Activated CD8-positive, alpha-beta memory T cell treated with anti-CD3 and anti-CD28 coated beads, Interleukin-2, amount 10 ng/mL, durations not matched to agents 7 days and 5 days (primary cell): ENCODE measurements around the gene NADK. TPM values are rescaled to one million over a fixed set of nuclear protein-coding genes. Genes with fewer than 3 reads are reported as not detected.
A peak's percentile ranks its signal among the peaks of the same experiment; 100 is the strongest.

Experiments
- ATAC-seq: fragments of 150-1000 bp; cut with Tn5 transposase; one replicate; pipeline ENCODE4 v1.10.0; 2021; ENCODE audit warnings: moderate library complexity
- CTCF ChIA-PET: fragments of 350-600 bp; sonication (Branson Sonifier 250); formaldehyde crosslinking; loops from one replicate; lab custom pipeline; 2021; ENCODE audit warnings: antibody characterized with exemption; lab: Charles Lee
- DNase-seq: peaks from one replicate; pipeline ENCODE4 v3.0.0-alpha.2; 2020
- H3K27ac Mint-ChIP-seq: one replicate; pipeline ENCODE4 v1.8.0; 2021; ENCODE audit warnings: mild to moderate bottlenecking, mixed read lengths
- H3K27me3 Mint-ChIP-seq: one replicate; pipeline ENCODE4 v1.8.0; 2021; ENCODE audit warnings: mixed read lengths
- H3K36me3 Mint-ChIP-seq: one replicate; pipeline ENCODE4 v1.8.0; 2021; ENCODE audit warnings: mild to moderate bottlenecking, mixed read lengths
- H3K4me1 Mint-ChIP-seq: one replicate; pipeline ENCODE4 v1.8.0; 2021; ENCODE audit warnings: mixed read lengths
- H3K4me3 Mint-ChIP-seq: one replicate; pipeline ENCODE4 v1.8.0; 2021; ENCODE audit warnings: mild to moderate bottlenecking, moderate library complexity, mixed read lengths
- H3K9me3 Mint-ChIP-seq: one replicate; pipeline ENCODE4 v1.8.0; 2022; ENCODE audit warnings: low read depth, mixed read lengths
- total RNA-seq, 2 experiments: library from RNA; stranded (reverse); gene quantifications; one replicate each; pipeline ENCODE4 v1.2.3, GENCODE V29; 2021

NADK gene
- total RNA-seq, 2 experiments from 2014 or later, result 97.9 to 100 TPM

- Mint-ChIP-seq H3K27ac (peak overlapping the region; percentile 49), H3K4me1 (peaks cover 29% of the 10 kb centered on the region), H3K27me3 (no peaks in the 10 kb centered on the region), H3K4me3 (no peak overlapping the region), H3K9me3 (no peaks in the 10 kb centered on the region), H3K36me3 (peaks cover 46% of the 10 kb centered on the region)
- no peak for DNase-seq
- ATAC-seq, result no peak
- CTCF ChIA-PET, result interaction anchor here (1.2 kb wide), 1 partner anchor 105 kb away, joined by 3 read pairs; no protein-coding TSS in a partner anchor
These were observed 21.4 kb upstream of the NADK start for GRCh38 chr1:1799716-1800115.

GRCh38 chr1:1797731-1798341, 19.6 kb upstream of the NADK start:
- H3K4me3 Mint-ChIP-seq, result no peak overlapping the region
- ATAC-seq (no peak), DNase-seq (no peak)
- H3K27me3 Mint-ChIP-seq, result no peaks in the 10 kb centered on the region
- CTCF ChIA-PET, result interaction anchor here (0.9 kb wide), 1 partner anchor 9 kb away, joined by 3 read pairs; no protein-coding TSS in a partner anchor
- peak overlapping the region; percentile 65 for H3K27ac Mint-ChIP-seq
- H3K4me1 Mint-ChIP-seq, result peaks cover 29% of the 10 kb centered on the region
- H3K36me3 Mint-ChIP-seq, result peaks cover 48% of the 10 kb centered on the region
- no peaks in the 10 kb centered on the region for H3K9me3 Mint-ChIP-seq

- Mint-ChIP-seq H3K27me3 (no peaks in the 10 kb centered on the region), H3K36me3 (peaks cover 47% of the 10 kb centered on the region), H3K9me3 (no peaks in the 10 kb centered on the region), H3K4me3 (no peak overlapping the region), H3K27ac (no peak overlapping the region), H3K4me1 (peaks cover 28% of the 10 kb centered on the region)
- CTCF ChIA-PET, result no interaction called here
- ATAC-seq (peak; percentile 30), DNase-seq (no peak)
These were observed 18.2 kb upstream of the NADK start for GRCh38 chr1:1796466-1796865.

- H3K36me3 Mint-ChIP-seq, result peaks cover 50% of the 10 kb centered on the region
- CTCF ChIA-PET, result interaction anchor here (0.8 to 1.3 kb wide), 4 partner anchors 10 to 105 kb away, joined by 3 to 5 read pairs (median 3); no protein-coding TSS in a partner anchor
These were observed 16.7 kb upstream of the NADK start for GRCh38 chr1:1794999-1795398.

GRCh38 chr1:1793481-1794244, 15.4 kb upstream of the NADK start:
- H3K27ac Mint-ChIP-seq, result no peak overlapping the region
- H3K4me3 Mint-ChIP-seq, result no peak overlapping the region
- H3K36me3 Mint-ChIP-seq, result peaks cover 53% of the 10 kb centered on the region
- CTCF ChIA-PET, result interaction anchor here (0.8 kb wide), 1 partner anchor 83 kb away, joined by 3 read pairs; no protein-coding TSS in a partner anchor
- no peaks in the 10 kb centered on the region for H3K9me3 Mint-ChIP-seq
- H3K27me3 Mint-ChIP-seq, result no peaks in the 10 kb centered on the region
- no peak for ATAC-seq
- DNase-seq, result no peak
- peaks cover 13% of the 10 kb centered on the region for H3K4me1 Mint-ChIP-seq

More at GRCh38 chr1:1794999-1795398, 16.7 kb upstream of the NADK start:
- Mint-ChIP-seq H3K4me1 (peaks cover 21% of the 10 kb centered on the region), H3K4me3 (no peak overlapping the region), H3K27ac (no peak overlapping the region), H3K27me3 (no peaks in the 10 kb centered on the region), H3K9me3 (no peaks in the 10 kb centered on the region)
- ATAC-seq, result no peak
- DNase-seq, result no peak

- H3K27me3 Mint-ChIP-seq, result no peaks in the 10 kb centered on the region
- ATAC-seq (no peak), DNase-seq (peak; percentile 48)
- H3K27ac Mint-ChIP-seq, result no peak overlapping the region
- no peaks in the 10 kb centered on the region for H3K9me3 Mint-ChIP-seq
- H3K36me3 Mint-ChIP-seq, result peaks cover 55% of the 10 kb centered on the region
- no peak overlapping the region for H3K4me3 Mint-ChIP-seq
- CTCF ChIA-PET, result interaction anchor here (0.7 to 2.5 kb wide), 5 partner anchors 9 to 120 kb away, joined by 3 to 9 read pairs (median 6); no protein-coding TSS in a partner anchor
- H3K4me1 Mint-ChIP-seq, result no peaks in the 10 kb centered on the region
These were observed 10.6 kb upstream of the NADK start for GRCh38 chr1:1788646-1789431.

- no peaks in the 10 kb centered on the region for H3K27me3 Mint-ChIP-seq
- no peaks in the 10 kb centered on the region for H3K9me3 Mint-ChIP-seq
- no peak overlapping the region for H3K27ac Mint-ChIP-seq
- peaks cover 49% of the 10 kb centered on the region for H3K36me3 Mint-ChIP-seq
- no peak overlapping the region for H3K4me3 Mint-ChIP-seq
- CTCF ChIA-PET, result interaction anchor here (1.3 to 2.5 kb wide), 2 partner anchors 8 to 121 kb away, joined by 7 to 9 read pairs; no protein-coding TSS in a partner anchor
- peaks cover 3% of the 10 kb centered on the region for H3K4me1 Mint-ChIP-seq
- DNase-seq (no peak), ATAC-seq (no peak)
These were observed 9.9 kb upstream of the NADK start for GRCh38 chr1:1788136-1788535.

- H3K4me3 Mint-ChIP-seq, result no peak overlapping the region
- no peak for ATAC-seq
- CTCF ChIA-PET, result interaction anchor here (0.7 to 2.5 kb wide), 2 partner anchors 27 to 122 kb away, joined by 3 to 9 read pairs; no protein-coding TSS in a partner anchor
- H3K4me1 Mint-ChIP-seq, result peaks cover 12% of the 10 kb centered on the region
- H3K27me3 Mint-ChIP-seq, result no peaks in the 10 kb centered on the region
- H3K36me3 Mint-ChIP-seq, result peaks cover 43% of the 10 kb centered on the region
- no peak for DNase-seq
- H3K9me3 Mint-ChIP-seq, result no peaks in the 10 kb centered on the region
- H3K27ac Mint-ChIP-seq, result no peak overlapping the region
These were observed 8.8 kb upstream of the NADK start for GRCh38 chr1:1786836-1787605.

- no peak for ATAC-seq
- DNase-seq, result no peak
- Mint-ChIP-seq H3K4me3 (no peak overlapping the region), H3K36me3 (peaks cover 40% of the 10 kb centered on the region), H3K4me1 (peaks cover 24% of the 10 kb centered on the region), H3K27ac (no peak overlapping the region), H3K9me3 (no peaks in the 10 kb centered on the region), H3K27me3 (no peaks in the 10 kb centered on the region)
- CTCF ChIA-PET, result no interaction called here
These were observed 7.4 kb upstream of the NADK start for GRCh38 chr1:1785666-1786065.

GRCh38 chr1:1784933-1785332, 6.7 kb upstream of the NADK start:
- DNase-seq, result no peak
- Mint-ChIP-seq H3K9me3 (no peaks in the 10 kb centered on the region), H3K27ac (no peak overlapping the region), H3K4me3 (no peak overlapping the region), H3K27me3 (no peaks in the 10 kb centered on the region), H3K36me3 (peaks cover 35% of the 10 kb centered on the region), H3K4me1 (peaks cover 32% of the 10 kb centered on the region)
- CTCF ChIA-PET, result interaction anchor here (1.5 kb wide), 1 partner anchor 10 kb away, joined by 3 read pairs; no protein-coding TSS in a partner anchor
- ATAC-seq, result no peak

- CTCF ChIA-PET, result interaction anchor here (1.3 kb wide), 1 partner anchor 125 kb away, joined by 3 read pairs; no protein-coding TSS in a partner anchor
- H3K27ac Mint-ChIP-seq, result peak overlapping the region; percentile 77
These were observed 5.0 kb upstream of the NADK start for GRCh38 chr1:1783320-1783719.

GRCh38 chr1:1782399-1783221, 4.3 kb upstream of the NADK start:
- DNase-seq, result peak; percentile 49
- Mint-ChIP-seq H3K27me3 (no peaks in the 10 kb centered on the region), H3K4me1 (peaks cover 40% of the 10 kb centered on the region), H3K27ac (peak overlapping the region; percentile 77), H3K36me3 (peaks cover 18% of the 10 kb centered on the region), H3K4me3 (no peak overlapping the region), H3K9me3 (no peaks in the 10 kb centered on the region)
- CTCF ChIA-PET, result no interaction called here
- ATAC-seq, result no peak

More at GRCh38 chr1:1783320-1783719, 5.0 kb upstream of the NADK start:
- DNase-seq (no peak), ATAC-seq (no peak)
- Mint-ChIP-seq H3K9me3 (no peaks in the 10 kb centered on the region), H3K36me3 (peaks cover 25% of the 10 kb centered on the region), H3K27me3 (no peaks in the 10 kb centered on the region), H3K4me1 (peaks cover 40% of the 10 kb centered on the region), H3K4me3 (no peak overlapping the region)
